NCI-H510A (cell line): ENCODE results near the gene MOCS2.

ENCODE experiments used
- DNase-seq: peaks from one replicate; lab custom pipeline; 2025; lab: John Stamatoyannopoulos, UW

Gene MOCS2

GRCh38 chr5:53052499-53052898 lies 57.1 kb downstream of the MOCS2 start:
- no peak for DNase-seq

- DNase-seq, result no peak
These were observed 61.3 kb downstream of the MOCS2 start for GRCh38 chr5:53048248-53048647.
